ENCODE measurements around the gene ANKRD28.

DNA sequence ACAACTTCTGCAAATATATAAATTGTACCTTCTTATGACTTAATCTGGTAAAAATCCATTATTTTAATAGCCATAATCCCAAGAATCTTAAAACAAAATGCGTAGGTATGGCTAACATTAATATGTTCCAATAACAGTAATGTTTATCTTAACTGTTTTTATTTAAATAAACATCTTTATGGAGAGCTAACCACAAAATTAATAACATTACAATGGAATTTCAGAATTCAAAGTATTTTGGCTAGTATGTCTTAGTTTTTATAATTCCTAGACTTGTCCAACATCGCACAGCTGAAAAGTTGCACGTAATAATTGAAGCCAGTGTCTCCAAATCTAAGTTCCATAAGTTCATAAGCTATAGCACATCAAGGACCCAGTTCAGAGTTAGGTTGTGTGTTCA is 47.6 kb downstream of the ANKRD28 start:
- TF ChIP-seq TAF1 (IDR thresholded peaks at IDR 0.05; ENCODE audit: borderline replicate concordance, insufficient read depth, low read length) (no peak), POLR2AphosphoS5 (IDR thresholded peaks at IDR 0.05; ENCODE audit: low read depth, low read length) (no peak), SIN3A (IDR thresholded peaks at IDR 0.05; ENCODE audit: borderline replicate concordance, insufficient read depth, low read length) (no peak)
- TF ChIP-seq, protein P1, sequence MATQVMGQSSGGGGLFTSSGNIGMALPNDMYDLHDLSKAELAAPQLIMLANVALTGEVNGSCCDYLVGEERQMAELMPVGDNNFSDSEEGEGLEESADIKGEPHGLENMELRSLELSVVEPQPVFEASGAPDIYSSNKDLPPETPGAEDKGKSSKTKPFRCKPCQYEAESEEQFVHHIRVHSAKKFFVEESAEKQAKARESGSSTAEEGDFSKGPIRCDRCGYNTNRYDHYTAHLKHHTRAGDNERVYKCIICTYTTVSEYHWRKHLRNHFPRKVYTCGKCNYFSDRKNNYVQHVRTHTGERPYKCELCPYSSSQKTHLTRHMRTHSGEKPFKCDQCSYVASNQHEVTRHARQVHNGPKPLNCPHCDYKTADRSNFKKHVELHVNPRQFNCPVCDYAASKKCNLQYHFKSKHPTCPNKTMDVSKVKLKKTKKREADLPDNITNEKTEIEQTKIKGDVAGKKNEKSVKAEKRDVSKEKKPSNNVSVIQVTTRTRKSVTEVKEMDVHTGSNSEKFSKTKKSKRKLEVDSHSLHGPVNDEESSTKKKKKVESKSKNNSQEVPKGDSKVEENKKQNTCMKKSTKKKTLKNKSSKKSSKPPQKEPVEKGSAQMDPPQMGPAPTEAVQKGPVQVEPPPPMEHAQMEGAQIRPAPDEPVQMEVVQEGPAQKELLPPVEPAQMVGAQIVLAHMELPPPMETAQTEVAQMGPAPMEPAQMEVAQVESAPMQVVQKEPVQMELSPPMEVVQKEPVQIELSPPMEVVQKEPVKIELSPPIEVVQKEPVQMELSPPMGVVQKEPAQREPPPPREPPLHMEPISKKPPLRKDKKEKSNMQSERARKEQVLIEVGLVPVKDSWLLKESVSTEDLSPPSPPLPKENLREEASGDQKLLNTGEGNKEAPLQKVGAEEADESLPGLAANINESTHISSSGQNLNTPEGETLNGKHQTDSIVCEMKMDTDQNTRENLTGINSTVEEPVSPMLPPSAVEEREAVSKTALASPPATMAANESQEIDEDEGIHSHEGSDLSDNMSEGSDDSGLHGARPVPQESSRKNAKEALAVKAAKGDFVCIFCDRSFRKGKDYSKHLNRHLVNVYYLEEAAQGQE (IDR thresholded peaks at IDR 0.05; ENCODE audit: insufficient read depth in 1 of 2, low read depth in 2 of 2, low read length in 2 of 2), result no peak
